GM06990 (cell line): ENCODE results near the gene BTBD18.

Source experiments
- DNase-seq: peaks from one replicate; pipeline ENCODE4 v3.0.0-alpha.2; 2011; ENCODE audit not compliant: insufficient read length; ENCODE audit errors: extremely low read depth
- H3K27me3 ChIP-seq: replicated peaks from 2 replicates; pipeline ENCODE4 v1.6.0; 2011; ENCODE audit warnings: low read length; ENCODE audit not compliant: control insufficient read depth, insufficient read depth
- H3K36me3 ChIP-seq: 2 replicates; pipeline ENCODE4 v1.5.1; 2011; ENCODE audit warnings: low read length; ENCODE audit not compliant: control insufficient read depth, insufficient read depth
- H3K4me3 ChIP-seq: replicated peaks from 2 replicates; pipeline ENCODE4 v1.5.1; 2011; ENCODE audit warnings: low read depth, mild to moderate bottlenecking, control low read depth, low read length
- TF ChIP-seq, protein P1 (sequence below): IDR thresholded peaks from 2 replicates; pipeline ENCODE4 v1.5.1; 2011; ENCODE audit warnings: low read length, control low read depth, mild to moderate bottlenecking, inconsistent platforms; ENCODE audit not compliant: insufficient read depth, poor library complexity, severe bottlenecking

BTBD18 gene

DNA sequence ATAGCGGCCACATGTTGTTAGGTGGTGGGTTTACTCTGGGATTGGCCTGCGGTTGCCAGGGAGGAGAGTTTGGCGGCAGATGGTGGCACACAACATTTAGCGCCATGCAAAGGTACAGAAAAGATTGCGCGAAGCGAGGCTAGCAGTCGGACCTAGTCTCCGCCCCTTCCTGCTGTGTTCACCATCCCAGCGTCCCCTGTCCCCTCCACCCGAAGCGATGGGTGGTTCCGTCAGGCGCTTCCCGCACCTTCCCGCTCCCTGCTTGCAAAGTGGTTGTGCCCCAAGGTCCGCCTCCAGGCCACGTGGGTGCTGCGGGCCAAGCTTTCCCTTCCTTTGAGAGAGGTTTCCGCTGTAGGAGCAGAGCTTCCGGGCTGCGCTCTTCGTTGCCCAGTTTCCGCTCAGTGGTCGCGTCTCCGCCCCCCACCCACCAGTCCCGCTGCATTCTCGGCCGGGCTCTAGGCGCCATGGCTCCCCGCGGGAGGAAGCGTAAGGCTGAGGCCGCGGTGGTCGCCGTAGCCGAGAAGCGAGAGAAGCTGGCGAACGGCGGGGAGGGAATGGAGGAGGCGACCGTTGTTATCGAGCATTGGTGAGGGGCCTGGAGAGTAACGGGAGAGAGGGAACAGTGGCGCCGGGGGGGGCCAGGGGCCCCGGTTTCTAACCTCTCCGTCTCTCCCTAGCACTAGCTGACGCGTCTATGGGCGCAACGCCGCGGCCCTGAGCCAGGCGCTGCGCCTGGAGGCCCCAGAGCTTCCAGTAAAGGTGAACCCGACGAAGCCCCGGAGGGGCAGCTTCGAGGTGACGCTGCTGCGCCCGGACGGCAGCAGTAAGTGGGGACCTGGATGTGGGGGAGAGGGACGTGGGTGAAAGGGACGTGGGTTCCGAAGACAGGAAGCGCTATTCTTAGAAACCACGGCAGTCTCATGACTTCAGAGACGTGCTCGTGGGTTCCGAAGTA, 10.2 kb downstream of the BTBD18 start, which contains the start of gene SELENOH:
TSS of gene SELENOH (plus strand) at position 360 of the 955 bp plus-strand sequence. CDS start at position 465, 105 bp downstream.
- Histone ChIP-seq H3K4me3 (peak within 1 kb of the TSS; percentile 91), H3K27me3 (no peaks in the 10 kb centered on the region), H3K36me3 (peaks cover 29% of the 10 kb centered on the region)
- TF ChIP-seq, protein P1, sequence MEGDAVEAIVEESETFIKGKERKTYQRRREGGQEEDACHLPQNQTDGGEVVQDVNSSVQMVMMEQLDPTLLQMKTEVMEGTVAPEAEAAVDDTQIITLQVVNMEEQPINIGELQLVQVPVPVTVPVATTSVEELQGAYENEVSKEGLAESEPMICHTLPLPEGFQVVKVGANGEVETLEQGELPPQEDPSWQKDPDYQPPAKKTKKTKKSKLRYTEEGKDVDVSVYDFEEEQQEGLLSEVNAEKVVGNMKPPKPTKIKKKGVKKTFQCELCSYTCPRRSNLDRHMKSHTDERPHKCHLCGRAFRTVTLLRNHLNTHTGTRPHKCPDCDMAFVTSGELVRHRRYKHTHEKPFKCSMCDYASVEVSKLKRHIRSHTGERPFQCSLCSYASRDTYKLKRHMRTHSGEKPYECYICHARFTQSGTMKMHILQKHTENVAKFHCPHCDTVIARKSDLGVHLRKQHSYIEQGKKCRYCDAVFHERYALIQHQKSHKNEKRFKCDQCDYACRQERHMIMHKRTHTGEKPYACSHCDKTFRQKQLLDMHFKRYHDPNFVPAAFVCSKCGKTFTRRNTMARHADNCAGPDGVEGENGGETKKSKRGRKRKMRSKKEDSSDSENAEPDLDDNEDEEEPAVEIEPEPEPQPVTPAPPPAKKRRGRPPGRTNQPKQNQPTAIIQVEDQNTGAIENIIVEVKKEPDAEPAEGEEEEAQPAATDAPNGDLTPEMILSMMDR = no peak
- peak; percentile 96 for DNase-seq

DNA sequence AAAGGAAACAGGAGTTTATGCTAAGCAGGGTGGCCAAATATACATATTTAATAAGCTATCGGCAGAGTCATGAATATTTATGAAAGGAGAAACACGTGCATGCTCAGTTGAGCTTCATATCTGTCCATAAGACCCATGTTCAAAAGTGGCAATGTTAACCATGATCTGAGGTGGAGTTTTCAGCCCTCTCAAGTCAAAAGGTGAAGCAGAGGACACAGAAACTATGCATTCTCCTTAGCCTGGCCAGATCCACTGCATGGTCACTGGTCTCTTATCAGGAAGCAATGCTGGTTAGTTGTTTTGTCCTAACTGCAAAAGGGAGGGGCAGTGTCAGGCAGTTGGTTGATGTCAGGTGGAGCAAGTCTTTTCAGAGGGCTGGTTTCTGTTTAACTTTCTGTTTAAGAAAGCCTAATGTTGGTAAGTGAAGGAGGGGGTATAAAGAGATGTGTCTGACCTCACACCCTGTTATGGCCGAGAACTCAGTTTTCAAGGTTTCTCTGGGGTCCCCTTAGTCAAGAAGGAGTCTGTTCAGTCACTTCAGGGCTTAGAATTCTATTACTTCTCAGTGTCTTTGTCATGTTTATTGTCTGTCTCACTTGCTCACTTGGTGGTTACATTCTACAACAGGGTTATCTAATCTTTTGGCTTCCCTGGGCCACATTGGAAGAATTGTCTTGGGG, 15.9 kb downstream of the BTBD18 start:
- Histone ChIP-seq H3K4me3 (no peak overlapping the region), H3K36me3 (peaks cover 10% of the 10 kb centered on the region), H3K27me3 (no peaks in the 10 kb centered on the region)
- TF ChIP-seq, protein P1 = no peak
- no peak for DNase-seq

- Histone ChIP-seq H3K36me3 (peaks cover 2% of the 10 kb centered on the region), H3K4me3 (no peak overlapping the region), H3K27me3 (no peaks in the 10 kb centered on the region)
- TF ChIP-seq, protein P1 = no peak
- DNase-seq = no peak
Measured at GRCh38 chr11:57732661-57733060, 19.0 kb downstream of the BTBD18 start.

DNA sequence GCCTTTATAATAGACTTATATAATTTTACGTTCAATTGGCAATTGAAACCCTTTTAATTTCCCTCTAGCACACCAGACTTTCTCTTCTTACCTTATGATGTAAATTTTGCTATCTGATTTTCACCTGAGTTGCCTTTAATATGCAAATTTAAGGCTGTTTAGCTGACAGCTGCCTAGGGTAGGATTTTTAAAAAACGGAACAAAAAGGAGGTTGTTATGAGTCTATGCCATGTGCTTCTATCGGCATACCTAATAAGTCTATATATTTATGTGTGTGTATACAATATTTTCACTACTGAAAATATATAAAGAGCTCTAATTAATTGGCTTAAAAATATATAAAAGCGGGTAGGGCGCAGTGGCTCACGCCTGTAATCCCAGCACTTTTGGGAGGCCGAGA, 22.1 kb downstream of the BTBD18 start:
- DNase-seq = no peak
- H3K27me3 ChIP-seq = no peaks in the 10 kb centered on the region
- H3K36me3 ChIP-seq = no peaks in the 10 kb centered on the region
- TF ChIP-seq, protein P1 = no peak
- H3K4me3 ChIP-seq = no peak overlapping the region

GRCh38 chr11:57728829-57729228, 22.8 kb downstream of the BTBD18 start:
- TF ChIP-seq, protein P1 = no peak
- H3K4me3 ChIP-seq = no peak overlapping the region
- no peaks in the 10 kb centered on the region for H3K36me3 ChIP-seq

More at GRCh38 chr11:57728829-57729228, 22.8 kb downstream of the BTBD18 start:
- DNase-seq = no peak
- H3K27me3 ChIP-seq = no peaks in the 10 kb centered on the region
